GM10248 (cell line): ENCODE results near the gene PCDH9.

Experiments
- CTCF ChIA-PET: fragments of 300-600 bp; sonication (Branson Sonifier 250); formaldehyde crosslinking; extraction: SDS; loops from one replicate; lab custom pipeline; 2021; ENCODE audit warnings: antibody characterized with exemption; lab: Yijun Ruan, JAX
- POLR2A ChIA-PET: fragments of 350-650 bp; sonication (Branson Sonifier 250); formaldehyde crosslinking; extraction: SDS; loops from one replicate; lab custom pipeline; 2020; ENCODE audit warnings: antibody characterized with exemption; lab: Yijun Ruan, JAX
- DNase-seq: peaks from one replicate; pipeline ENCODE4 v3.0.0; 2012; ENCODE audit errors: extremely low spot score
- TF ChIP-seq, protein P1 (sequence below): IDR thresholded peaks from 2 replicates; pipeline ENCODE4 v1.5.1; 2012; ENCODE audit warnings: mild to moderate bottlenecking, low read depth; ENCODE audit errors: extremely low read depth, missing control alignments, control extremely low read depth

PCDH9 gene

DNA sequence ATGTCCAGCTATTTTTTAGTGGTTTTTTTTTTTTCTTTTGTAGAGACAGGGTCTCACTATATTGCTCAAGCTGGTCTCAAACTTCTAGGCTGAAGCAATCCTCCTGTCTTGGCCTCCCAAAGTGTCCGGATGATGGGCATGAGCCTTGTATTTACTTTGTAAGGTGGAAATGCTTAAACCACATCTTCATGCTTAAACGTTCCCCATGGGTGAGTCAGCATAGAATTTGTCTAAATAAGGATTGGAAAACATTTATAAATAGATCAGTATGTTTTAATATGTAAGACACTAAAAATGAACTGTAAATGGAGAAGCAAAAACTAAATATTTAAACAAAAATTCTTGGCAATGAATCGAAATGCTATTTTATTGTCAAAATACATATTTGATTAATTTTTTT, 698.0 kb downstream of the PCDH9 start:
- ChIA-PET POLR2A (no interaction called here), CTCF (no interaction called here)
- TF ChIP-seq, protein P1, sequence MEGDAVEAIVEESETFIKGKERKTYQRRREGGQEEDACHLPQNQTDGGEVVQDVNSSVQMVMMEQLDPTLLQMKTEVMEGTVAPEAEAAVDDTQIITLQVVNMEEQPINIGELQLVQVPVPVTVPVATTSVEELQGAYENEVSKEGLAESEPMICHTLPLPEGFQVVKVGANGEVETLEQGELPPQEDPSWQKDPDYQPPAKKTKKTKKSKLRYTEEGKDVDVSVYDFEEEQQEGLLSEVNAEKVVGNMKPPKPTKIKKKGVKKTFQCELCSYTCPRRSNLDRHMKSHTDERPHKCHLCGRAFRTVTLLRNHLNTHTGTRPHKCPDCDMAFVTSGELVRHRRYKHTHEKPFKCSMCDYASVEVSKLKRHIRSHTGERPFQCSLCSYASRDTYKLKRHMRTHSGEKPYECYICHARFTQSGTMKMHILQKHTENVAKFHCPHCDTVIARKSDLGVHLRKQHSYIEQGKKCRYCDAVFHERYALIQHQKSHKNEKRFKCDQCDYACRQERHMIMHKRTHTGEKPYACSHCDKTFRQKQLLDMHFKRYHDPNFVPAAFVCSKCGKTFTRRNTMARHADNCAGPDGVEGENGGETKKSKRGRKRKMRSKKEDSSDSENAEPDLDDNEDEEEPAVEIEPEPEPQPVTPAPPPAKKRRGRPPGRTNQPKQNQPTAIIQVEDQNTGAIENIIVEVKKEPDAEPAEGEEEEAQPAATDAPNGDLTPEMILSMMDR, result no peak
- DNase-seq, result no peak

DNA sequence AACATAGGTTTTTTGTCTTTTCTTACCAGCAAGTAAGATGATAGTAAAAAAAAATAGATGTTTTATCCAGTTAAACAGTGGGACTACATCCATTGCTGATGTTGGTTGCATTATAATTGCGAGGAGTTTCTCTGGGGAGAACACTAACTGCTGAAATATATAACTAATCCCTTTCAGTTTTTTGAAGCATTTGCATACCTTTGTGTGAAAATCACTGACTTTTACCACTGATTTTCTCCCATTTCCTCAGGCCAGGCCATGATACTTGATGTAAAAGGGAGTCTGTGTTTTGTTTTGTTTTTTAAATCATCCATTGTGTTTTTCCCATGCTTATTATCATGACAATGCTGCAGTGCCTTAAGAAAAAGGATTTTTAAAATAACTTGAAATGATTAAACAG, 699.5 kb downstream of the PCDH9 start:
- TF ChIP-seq, protein P1, result no peak
- CTCF ChIA-PET, result no interaction called here
- POLR2A ChIA-PET, result no interaction called here
- DNase-seq, result no peak

DNA sequence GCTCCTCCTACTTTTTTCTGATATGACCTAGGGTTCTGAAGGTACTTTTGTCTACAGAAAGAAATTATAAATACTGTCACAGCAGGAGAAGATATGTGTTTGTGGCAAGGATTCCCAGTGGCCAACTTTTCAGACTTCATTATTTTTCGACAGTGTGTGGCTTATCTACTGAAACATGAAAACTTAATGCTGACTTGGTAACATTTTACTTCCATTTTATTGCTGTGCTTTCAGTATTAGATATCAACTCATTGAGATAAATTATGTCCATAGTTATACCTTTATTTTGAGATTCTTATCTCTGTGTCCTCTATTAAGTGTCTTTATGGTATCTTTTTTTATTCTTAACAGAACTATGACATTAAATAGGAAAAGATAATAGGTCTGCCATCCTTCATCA, 700.0 kb downstream of the PCDH9 start:
- TF ChIP-seq, protein P1, result no peak

DNA sequence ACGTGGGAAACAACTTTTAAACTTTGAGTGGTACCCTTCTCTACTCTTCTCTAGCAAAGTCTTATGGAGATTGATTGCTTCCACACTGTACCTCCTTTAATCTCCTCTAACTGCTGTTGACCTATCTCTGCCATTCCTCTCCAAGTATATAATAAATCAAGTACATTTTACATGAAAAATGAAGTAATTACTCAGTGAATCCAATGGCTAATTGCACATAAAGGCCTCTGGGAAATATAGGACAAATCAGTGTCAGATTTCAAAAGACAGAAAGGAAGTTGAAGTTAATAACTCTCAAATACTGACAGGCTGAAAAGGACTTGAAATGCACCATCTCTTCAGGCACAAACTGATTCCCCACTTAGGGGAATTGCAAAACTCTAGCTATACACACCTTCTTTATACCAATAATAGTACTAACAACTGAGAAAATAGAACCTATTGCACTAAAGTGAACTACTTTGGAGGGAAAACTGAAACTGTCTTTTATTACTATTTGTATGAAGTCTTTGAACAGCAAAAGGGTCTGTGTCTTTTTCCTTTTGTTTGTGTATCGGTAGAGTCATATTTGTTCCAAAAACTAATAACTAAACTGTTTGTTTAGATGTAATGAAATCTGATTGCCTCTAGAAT, 701.1 kb downstream of the PCDH9 start:
- TF ChIP-seq, protein P1, result no peak
- no peak for DNase-seq
- POLR2A ChIA-PET, result no interaction called here
- CTCF ChIA-PET, result no interaction called here

More for the DNA sequence above, 700.0 kb downstream of the PCDH9 start:
- POLR2A ChIA-PET, result no interaction called here
- no peak for DNase-seq
- CTCF ChIA-PET, result no interaction called here

DNA sequence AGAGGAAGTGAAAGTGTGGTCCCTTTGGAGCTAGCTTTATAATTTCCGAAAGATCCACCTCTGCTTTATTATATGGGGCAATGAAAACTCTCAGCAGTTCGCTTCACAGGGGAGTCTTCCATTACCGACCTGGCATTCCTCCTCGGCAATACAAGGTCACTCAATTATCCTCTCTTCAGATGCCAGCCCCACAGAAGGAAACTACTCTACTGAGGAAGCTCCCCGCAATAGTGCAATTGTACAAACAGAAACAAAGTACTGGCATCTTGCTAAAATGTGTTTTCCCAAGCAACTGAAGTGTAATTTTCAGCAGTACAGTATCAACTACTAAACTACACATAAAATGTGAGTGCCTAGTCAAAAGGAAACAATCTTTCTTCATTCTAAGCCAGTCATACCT, 702.0 kb downstream of the PCDH9 start:
- TF ChIP-seq, protein P1, result no peak
- no peak for DNase-seq
- POLR2A ChIA-PET, result no interaction called here
- CTCF ChIA-PET, result no interaction called here

DNA sequence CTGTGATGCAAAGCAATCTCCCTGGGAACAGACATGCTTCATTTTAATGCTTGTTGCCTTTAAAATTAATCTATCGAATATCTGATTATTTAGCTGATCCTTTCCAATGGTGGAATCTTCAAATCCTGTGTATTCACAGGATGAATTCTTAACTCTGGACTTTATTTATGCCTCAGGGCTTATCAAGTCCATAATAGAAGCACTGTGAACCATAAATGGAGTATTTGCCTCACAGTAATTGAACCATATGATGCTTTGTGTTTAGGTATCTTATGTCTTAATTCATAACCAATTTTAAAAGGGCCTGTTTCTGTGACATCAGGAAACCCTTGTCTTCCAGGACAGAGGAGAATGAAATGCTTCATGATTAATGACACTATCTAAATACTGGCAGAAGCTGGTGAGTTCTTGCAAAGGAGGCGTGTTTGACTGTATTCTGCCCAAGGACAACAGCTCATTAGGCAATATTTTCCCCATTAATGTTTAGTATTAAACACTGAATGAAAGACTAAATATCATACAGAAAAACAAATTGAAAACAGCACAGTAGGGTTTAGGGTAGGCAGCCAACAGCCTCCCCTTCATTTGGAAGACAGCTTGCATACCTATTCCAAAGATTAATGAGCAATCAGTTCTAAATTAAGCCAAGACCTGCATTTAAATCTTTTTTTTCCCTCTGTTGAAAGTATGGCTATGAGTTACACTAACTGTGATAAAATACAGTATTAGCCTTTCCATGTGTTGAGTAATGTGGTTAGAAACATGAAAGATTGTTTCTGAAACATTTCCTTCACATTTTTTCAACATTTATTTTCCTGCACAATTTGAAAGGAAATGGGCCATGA, 709.4 kb downstream of the PCDH9 start:
- TF ChIP-seq, protein P1, result no peak
- ChIA-PET POLR2A (no interaction called here), CTCF (no interaction called here)
- no peak for DNase-seq
